Measurements from ENCODE around the gene SLTM. TPM values are rescaled to one million over a fixed set of nuclear protein-coding genes. Genes with fewer than 3 reads are reported as not detected.
"Not testable (repeated sequence)": the region's sequence is repeated elsewhere in the genome, so short reads cannot be mapped to it uniquely, and the experiment has no call there.

The SLTM gene
- 53.4 TPM for total RNA-seq

DNA sequence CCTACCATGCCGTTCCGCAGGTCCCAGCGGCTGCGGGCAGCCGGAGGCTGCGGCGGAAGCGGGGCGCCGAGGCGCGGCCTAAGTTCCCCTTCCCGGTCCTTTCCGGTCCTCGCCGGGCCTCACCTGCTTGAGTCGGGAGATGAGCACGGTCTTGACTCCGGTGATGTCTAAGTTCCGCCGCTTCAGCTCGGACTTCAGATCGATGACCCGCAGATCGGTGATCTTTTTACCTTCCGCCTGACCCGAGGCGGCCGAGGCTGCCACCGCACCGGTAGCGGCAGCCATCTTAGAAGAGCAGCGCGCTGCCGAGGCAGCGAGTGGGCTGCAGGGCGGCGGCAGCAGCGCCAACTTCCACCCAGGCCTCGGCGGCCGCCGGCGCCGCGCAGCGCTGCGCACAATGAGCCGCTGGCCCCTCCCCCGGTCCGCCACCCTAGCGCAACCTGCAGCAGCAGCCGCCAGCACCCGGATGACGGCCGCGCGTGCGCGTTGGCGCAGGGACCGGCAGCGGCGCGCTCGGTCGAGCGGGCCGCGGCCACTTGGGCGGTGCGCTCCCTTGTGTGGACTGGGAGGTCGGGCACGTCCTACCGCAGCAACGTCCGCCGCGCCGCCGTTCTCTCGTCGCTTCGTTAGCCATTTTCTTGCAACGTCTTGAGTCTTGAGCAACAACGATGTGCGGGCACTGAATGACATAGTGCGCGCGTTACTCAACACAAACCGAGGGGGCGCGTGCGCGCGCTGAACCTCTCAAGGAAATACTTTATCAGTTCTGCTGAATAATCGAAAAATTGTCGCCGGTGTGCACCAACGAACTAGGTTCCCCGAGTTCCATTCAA lies at the start of gene SLTM:
TSS of gene SLTM (minus strand) at position 399 of the 833 bp plus-strand sequence. CDS start at position 285, 114 bp downstream.
- peak; percentile 98 for ATAC-seq

DNA sequence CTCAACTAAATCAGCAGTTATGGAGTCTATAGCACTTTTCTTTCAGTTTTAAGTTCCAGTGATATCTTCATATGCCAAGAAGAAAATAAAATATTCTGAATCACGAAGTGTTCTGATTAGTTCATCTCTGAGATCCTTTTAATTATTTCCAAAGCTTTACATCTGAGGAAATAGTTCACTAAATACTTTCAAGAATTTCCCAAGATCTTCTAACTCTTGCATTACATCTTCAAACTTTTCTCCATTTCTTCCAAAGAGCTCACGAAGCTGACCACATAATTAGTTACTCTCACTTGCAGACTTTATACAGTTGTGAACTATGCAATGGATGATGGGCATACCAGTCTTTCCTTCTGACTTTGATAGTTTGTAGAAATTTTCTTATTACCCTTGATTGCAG lies 49.8 kb upstream of the SLTM start:
- ATAC-seq = no peak

DNA sequence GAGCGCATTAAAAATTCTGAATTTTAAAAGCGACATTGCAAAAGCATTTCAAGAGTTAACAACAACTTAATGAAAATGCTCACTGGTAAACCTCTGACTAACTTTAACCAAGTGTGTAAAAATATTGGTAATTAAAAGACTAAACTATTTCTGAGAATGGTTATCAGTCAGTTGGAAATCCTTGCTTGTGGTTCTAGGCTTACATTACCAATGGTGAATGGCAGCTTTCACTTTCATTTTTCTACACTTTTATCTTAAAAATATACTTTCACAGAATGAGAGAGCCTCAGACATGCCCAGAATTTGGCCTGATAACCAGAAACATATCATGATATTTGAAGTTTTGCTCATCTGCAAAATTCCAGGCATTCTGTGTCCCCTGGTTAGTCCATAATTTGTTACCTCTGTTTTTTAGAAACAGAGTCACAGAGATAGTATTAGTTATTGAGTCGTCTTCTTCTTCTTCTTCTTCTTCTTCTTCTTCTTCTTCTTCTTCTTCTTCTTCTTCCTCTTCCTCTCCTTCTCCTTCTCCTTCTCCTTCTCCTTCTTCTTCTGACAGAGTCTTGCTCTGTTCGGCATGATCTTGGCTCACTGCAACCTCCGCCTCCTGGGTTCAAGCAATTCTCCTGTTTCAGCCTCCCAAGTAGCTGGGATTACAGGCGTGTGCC lies 48.5 kb upstream of the SLTM start:
- no peak for ATAC-seq

DNA sequence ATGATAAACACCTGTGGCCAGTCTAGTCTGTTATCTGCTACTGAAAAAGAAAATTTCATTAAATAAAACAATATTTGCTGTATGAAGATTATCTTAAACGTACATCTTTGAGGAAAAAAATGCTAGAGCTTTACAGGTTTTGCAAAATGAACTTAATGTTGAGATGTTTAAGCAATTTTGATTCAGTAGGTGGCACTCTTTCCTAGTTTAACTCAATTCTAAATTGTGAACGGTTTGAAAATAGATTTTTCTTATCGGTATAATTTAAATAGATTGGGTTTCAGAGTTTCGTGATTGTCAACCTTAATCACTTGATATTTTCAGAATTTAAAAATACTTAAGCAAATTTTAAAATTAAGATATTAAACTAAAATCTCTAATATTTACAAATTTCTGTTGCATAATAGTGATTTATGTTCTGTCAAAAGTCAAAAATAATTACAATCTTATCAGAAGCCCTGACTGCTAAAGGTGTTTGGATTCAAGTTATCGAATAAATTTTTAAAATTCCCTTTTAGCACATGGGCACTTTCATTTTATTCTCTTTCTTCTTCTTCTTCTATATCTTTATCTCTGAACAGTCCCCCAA lies 47.0 kb upstream of the SLTM start:
- ATAC-seq = peak; percentile 40

DNA sequence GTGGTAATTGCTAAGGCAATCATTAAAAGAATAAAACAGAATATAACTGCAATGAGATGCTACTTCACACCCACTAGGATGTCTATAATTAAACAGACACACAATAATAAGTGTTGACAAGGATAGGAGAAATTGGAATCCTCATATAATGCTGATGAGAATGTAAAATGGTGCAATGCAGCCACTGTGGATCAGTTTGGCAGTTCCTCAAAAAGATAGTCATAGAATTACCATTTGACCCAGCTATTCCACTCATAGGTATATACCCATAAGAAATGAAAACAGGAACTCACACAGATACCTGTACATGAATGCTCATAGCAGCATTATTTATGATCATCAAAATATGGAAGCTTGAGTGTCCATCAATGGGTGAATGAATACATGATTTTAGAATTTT lies 44.4 kb upstream of the SLTM start:
- ATAC-seq = no peak

DNA sequence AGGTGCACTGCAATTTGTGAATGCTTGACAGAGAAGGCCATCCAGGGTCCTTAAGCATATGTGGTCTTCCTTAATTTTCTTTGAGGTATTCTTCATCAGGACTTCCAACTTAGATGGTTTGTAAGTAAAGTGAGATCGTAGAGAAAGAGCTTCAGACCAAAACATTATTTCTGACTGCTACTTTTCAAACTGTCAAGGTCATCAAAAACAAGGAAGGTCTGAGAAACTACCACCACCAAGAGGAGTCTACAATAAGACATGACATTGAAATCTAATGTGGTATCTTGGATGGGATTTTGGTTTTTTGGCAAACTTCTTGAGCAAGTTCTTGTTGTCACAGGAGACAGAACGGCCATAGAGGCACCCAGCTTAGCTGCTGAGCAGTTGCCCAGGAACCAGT lies 34.0 kb upstream of the SLTM start:
- no peak for ATAC-seq

DNA sequence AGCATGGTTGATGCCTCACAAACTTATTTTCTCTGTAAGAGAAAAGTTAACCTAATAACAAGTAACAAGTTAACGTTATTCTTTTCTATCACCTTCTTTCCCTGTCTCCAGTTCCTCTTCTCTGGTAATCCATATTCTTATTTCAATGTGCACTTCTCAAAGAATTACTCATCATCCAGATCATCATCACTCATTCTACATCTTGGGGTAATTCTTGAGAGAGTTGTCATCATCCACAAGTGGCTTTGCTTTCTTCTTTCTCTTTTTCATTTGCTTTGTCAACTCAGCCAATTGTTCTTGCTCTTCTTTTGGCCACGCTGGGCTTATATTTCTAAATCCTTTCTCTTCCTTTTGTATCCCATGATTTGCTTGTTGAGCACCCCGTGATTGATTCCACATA lies 33.2 kb upstream of the SLTM start:
- no peak for ATAC-seq

DNA sequence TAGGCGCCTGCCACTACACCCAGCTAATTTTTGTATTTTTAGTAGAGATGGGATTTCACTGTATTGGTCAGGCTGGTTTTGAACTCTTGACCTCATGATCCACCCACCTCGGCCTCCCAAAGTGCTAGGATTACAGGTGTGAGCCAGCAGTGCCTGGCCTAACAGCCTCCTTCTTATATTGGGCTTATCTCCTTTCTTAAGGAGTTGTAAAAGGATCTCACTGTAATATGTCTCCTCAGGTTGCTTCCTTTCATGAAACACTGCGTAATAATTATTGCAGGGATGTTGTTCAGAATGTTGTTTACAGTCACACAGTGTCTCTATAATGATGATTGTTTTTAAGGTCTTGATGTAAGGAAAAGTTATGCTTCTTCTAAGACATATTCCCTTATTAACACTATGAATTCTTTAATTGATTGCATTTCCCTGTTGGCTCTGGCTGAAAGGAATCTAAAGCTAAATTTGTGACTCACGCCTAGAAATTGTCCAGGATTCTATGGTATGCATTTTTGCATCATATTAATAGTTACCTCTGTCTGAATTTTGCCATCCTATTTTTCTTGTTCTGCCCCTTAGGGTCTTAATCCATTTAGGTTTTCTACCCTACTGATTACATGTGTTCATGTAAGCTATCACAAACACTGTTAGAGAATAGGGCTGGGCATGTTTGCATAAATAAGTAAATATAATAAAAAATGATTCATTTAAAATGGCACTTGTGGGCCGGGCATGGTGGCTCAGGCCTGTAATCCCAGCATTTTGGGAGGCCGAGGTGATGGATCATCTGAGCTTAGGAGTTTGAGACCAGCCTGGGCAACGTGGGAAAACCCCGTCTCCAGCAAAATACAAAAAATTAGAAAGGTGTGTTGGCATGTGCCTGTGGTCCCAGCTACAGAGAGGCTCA lies 29.4 kb upstream of the SLTM start:
- ATAC-seq = peak; percentile 8

DNA sequence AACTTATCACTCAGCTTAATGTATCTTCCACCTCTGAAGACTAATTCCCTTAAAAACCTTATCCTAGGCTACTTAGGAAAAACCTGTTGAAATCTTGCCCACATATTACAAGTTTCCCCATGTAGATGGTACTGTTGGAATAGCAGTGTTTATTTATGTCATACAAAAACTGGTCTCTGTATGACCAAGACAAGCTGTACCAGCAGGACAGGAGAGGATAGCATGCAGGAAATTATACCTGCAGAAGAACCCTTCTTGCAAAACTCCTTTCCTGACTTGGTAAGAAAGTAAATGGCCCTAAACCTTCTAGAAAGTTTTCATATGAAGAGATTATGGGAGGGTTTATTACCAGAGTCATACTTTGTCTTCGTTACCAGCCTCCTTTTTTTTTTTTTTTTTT lies 28.7 kb upstream of the SLTM start:
- no peak for ATAC-seq

DNA sequence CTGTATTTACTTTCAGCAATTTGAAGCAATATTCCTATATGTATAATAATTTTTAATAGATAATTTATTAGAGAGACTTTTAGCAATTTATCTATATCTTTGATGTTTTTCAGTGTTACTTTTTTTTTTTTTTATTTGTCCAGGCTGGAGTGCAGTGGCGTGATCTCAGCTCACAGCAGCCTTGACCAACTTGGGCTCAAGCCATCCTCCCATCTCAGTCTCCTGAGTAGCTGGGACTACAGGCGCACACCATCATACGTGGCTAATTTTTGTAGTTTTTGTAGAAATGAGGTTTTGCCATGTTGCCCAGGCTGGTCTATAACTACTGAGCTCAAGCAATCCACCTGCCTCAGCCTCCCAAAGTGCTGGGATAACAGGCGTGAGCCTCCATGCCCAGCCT lies 25.3 kb upstream of the SLTM start:
- no peak for ATAC-seq

DNA sequence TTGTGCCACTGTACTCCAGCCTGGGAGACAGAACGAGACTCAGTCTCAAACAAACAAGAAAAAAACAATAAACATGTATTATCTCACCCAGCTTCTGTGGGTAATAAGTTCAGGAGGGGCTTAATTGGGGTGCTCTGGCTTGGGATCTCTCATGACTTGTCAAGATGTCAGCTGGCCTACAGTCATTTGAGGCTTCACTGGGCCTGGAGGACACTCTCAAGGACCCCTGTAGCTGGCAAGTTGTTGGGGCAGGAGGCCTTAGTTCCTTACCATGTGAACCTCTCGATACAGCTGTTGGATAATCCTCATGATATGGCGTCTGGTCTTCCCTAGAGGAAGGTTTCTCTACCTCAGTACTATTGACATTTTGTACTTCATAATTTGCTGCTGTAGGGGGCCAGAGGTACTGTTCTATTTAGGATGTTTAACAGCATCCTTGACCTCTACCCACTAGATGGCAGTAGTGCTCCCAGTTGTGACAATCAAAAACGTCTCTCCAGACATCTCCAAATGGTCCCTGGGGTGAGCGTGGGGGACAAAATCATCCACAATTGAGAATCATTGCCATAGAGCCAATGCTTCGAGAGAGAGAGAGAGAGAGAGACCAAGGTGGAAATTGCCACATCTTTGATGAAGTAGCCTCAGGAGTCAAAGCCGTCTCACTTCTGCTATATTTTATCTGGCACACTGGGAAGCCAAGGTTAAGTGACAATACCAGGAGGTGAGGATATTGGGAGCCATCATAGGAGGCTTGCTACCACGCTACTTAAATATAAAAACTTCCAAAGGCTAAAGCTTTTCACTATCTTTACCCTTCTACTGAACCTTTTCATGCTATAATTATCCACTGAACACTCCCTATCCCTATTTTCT lies 23.9 kb upstream of the SLTM start:
- peak; percentile 77 for ATAC-seq

DNA sequence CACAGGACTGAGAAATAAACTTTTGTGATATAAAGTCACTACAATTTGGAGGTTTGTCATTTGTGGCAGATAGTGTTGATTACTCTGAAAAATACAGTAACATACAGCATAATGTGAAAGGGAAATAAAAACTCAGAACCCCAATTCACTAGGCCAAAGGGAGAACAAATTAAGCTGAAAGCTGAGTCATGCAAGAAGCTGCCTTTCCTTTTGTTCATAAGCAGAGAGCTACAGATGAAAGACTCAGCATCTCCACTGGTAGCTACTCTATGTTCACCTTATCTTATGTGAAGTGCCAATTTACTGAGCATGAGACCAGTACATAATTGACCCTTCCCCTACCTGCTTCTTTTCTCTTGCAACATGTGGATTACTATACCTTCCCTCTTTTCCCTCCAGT lies 19.3 kb upstream of the SLTM start:
- ATAC-seq = peak; percentile 30

DNA sequence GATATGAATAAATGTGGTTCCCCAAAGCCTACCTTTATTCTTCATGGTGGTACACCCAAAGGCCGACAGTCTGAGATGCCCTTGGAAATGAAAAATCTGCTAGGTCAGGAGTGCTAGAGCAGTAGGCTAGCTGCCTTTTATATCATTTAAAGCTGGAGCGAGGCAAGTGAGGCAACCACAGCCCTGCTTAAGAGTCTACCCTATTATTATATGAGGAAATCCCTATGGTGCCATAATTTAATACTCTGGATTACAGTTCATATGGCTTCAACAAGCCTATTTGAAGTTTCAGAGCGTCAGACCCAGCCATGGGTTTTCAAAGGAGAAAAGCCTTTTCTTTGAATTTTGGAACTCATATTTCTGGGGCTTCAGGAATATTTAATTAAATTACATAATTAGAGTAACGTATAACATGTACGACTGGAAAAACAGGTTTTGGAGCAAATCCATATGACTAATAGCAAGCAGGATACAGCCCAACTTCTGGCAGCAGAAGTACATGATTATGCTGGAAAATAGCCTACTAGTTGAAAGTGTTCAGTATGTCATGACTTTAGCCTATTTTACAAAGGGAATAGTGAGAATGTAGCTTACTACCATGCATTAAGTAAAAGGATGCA lies 18.0 kb upstream of the SLTM start:
- ATAC-seq = peak; percentile 91

DNA sequence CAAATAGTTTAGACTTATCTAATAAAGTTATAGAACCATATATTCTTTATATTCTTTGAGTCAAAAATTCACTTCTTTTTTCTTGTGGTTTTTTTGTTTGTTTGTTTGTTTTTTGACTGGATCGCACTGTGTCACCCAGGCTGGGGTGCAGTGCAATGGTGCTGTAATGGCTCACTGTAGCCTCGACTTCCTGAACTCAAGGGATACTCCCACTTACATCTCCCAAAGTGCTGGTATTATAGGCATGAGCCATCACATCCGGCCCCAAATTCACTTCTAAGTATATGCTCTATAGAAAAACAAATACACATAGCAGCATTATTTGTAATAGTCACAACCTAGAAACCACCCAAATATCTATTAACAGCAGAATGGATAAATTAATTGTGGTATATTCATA lies 13.7 kb upstream of the SLTM start:
- no peak for ATAC-seq

DNA sequence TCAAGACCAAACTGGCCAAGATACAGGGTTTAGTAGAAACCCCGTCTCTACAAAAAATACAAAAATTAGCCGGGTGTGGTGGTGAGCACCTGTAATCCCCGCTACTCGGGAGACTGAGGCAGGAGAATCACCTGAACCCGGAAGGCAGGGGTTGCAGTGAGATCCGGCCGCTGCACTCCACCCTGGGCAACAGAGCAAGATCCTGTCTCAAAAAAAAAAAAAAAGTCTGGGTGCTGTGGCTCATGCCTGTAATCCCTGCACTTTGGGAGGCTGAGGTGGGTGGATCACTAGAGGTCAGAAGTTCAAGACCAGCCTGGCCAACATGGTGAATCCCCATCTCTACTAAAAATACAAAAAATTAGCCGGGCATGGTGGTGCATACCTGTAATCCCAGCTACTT lies 1.5 kb upstream of the SLTM start:
- ATAC-seq = not testable (repeated sequence)

DNA sequence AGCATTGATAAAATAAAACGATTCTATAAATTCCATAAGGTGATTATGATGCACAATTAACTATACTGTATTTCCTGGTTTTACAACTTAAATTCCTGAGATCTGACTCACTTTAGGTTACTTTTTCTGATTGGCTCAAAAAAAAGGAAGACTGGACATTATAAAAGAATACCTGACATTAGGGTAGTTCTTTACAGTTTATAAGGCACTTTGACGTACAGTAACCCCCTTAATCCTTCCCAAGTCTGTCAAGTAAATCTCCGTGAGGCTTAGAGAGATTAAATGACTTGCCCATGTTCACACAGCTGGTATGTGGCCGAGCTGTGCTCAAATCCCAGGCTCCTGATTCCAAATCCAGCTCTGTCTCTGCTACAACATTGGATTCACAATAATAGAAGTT lies 1.0 kb upstream of the SLTM start:
- ATAC-seq = peak; percentile 24

DNA sequence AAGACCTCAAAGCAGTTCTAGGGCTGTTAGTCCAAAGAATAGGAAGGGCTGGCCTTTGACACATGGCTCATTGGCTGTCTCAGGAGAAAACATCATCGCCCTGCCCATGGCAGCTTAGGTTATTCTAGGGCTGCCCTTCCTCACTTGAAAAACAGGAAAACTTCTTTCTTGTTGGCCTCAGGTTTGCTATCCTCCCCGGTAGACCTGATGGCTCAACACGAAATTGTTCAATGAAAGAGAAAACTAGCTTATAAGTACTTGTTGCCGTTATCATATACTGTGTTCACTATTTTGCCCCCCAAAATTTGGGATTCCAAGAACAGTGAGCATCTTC lies 602 bp upstream of the SLTM start:
- ATAC-seq = peak; percentile 44

DNA sequence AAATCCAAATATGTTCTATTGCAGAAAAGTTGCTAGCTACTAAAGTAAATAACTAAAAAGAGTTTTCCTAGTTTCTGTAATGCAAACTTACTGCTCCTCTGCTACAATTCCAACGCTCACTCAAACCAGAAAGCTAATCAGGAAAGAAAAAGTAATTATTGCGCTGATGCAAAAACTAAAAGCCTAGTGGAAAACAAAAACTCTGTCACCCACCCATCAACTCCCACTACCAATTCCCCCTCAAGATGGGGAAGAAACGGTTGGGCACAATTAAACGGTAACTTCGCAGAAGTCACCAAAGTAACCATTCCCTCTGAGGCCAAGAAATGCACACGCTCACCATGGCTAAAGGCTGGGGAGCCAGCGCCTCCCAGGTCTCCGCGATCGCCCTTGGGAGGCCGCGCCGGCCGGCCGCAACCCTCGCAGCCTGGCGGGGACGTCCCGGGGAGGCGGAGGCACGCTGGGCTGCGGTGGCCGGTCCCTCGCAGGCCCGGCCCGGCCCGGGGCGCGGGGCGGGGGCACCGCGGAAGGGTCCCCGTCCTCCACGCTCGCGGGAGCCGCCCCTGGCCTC lies 684 bp downstream of the SLTM start:
- ATAC-seq = peak; percentile 46

DNA sequence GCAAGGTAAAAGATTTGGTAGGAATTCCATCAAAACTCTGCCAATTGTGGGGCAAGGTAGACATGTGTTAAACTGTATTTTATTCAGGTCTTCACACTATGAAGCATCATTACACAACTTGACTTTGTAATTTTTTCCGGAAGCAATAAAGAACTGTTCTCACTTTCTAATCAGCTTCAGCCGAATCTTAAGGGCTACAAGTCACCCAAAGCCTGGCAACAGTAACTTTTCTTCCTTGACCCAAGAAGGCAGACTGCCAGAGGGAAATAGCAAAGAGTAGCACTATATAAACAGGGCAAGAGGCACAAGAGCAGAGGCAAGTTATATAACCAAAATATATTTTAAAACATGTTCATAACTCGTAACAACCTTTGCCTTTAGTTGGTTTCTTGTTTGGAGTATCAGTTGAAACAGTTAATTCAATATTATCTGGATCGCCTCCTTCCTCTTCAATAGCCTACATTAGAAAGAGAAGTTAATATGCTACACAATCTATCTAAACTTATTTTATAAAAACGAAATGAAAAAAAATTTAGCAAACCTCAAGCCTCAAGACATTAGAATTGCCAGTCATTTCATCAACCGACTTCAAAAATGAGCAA lies 1.4 kb downstream of the SLTM start:
- ATAC-seq = no peak

DNA sequence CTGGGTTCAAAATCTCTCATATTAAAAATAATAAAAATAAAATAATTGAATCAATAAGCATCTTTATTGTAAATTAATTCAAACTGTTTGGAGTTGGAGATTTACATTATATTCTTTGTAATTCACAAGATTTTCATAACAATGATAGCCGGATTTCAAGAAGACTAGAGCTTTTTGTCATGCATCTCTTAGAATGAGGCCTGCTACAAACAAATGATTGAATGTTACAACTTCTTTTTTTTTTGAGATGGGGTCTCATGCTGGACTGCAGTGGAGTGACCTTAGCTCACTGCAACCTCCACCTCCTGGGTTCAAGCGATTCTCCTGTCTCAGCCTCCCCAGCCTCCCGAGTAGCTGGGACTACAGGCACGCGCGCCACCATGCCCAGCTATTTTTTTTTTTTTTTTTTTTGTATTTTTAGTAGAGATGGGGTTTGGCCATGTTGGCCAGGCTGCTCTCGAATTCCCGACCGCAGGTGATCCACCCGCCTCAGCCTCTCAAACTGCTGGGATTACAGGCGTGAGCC lies 3.5 kb downstream of the SLTM start:
- ATAC-seq = no peak

Measured in esophagus mucosa (tissue), 1 donor.